PFSK-1 (cell line): Measurements from ENCODE around the gene MAN2A2.

Source experiments
- FOXP2 ChIP-seq: optimal IDR thresholded peaks from 2 replicates; pipeline ENCODE3; 2011; ENCODE audit warnings: borderline replicate concordance, control low read depth, inconsistent platforms; ENCODE audit not compliant: insufficient read depth; ENCODE audit errors: extremely low read length, extremely low read depth
- POLR2AphosphoS5 ChIP-seq: IDR thresholded peaks from 2 replicates; pipeline ENCODE4 v1.6.1; 2012; ENCODE audit warnings: low read depth, mild to moderate bottlenecking, control low read depth, low read length, moderate library complexity
- REST ChIP-seq, 2 experiments: IDR thresholded peaks; 2 replicates each; pipeline versions ENCODE4 v1.6.1 to v1.8.0; 2011 to 2012; ENCODE audit warnings: low read depth in 2 of 2, low read length in 2 of 2, control low read depth in 1 of 2, inconsistent platforms in 1 of 2, mild to moderate bottlenecking in 1 of 2, moderate library complexity in 1 of 2; ENCODE audit not compliant: insufficient read depth in 1 of 2
- TAF1 ChIP-seq: IDR thresholded peaks from 2 replicates; pipeline ENCODE4 v1.6.1; 2012; ENCODE audit warnings: low read length, control low read depth, borderline replicate concordance; ENCODE audit not compliant: insufficient read depth

GRCh38 chr15:90924375-90924774 lies 21.3 kb downstream of the MAN2A2 start:
- no peak for TF ChIP-seq REST (IDR thresholded peaks at IDR 0.05; ENCODE audit: insufficient read depth in 1 of 2, low read depth in 2 of 2, low read length in 2 of 2)
- no peak for TF ChIP-seq FOXP2
- no peak for TF ChIP-seq TAF1
- TF ChIP-seq POLR2AphosphoS5: no peak
